Bone marrow (tissue), 2 donors: ENCODE measurements around the gene GLRA1.
"Not testable (repeated sequence)": the region's sequence is repeated elsewhere in the genome, so short reads cannot be mapped to it uniquely, and the experiment has no call there.

Experiments
- DNase-seq, 2 donors: peaks; one replicate each; lab custom pipeline; 2025; lab: John Stamatoyannopoulos, UW

The GLRA1 gene

GRCh38 chr5:151815051-151815450 lies 109.6 kb downstream of the GLRA1 start:
- DNase-seq = no peak

DNA sequence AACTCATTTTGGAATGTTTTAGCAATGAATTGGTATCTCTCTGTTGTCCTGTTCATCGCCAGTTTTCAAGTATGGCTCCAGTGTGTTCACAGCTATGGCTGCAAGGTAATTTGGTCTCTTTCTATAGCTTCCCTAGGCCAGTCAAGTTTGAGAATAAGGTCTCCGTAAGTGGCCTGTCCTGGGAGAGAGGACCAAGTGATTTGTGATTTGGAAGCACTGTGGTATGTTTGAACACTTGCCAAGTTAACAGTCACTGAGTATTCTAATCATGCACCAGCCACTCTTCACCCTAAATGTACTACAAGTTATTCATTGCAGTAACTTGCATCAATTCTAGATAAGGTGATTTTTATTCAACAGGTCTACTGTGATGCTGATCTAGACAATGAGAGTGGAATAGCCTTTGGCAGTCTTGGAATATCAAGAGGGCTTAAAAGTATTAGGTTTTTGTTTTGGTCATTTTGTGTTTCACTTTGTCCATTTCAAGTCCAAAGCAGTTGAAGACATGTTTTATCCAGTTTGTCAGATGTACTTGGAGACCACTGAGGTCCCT lies 111.8 kb downstream of the GLRA1 start:
- DNase-seq = no peak

- no peak for DNase-seq
These were observed 112.9 kb downstream of the GLRA1 start for GRCh38 chr5:151811593-151812321.

DNA sequence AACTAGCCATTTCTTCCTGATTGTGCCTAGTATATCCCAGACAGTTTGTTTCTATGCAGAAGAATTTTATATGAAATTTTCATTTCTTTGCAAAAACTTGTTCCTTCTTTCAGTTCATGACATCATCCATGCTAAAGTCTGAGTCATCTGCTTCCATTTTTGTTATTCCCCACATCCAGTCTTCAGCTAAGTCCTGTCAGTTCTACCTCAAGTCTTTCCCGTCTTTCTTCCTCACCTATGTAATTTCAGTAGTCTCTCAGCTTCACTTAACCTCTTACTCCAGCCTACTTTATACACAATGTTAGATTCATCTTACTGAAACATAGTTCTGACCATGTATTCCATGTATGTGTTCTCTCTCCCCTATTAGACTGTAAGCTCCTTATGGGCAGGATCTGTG lies 113.8 kb downstream of the GLRA1 start:
- DNase-seq = no peak

- DNase-seq = no peak
These were observed 114.2 kb downstream of the GLRA1 start for GRCh38 chr5:151810449-151810848.

DNA sequence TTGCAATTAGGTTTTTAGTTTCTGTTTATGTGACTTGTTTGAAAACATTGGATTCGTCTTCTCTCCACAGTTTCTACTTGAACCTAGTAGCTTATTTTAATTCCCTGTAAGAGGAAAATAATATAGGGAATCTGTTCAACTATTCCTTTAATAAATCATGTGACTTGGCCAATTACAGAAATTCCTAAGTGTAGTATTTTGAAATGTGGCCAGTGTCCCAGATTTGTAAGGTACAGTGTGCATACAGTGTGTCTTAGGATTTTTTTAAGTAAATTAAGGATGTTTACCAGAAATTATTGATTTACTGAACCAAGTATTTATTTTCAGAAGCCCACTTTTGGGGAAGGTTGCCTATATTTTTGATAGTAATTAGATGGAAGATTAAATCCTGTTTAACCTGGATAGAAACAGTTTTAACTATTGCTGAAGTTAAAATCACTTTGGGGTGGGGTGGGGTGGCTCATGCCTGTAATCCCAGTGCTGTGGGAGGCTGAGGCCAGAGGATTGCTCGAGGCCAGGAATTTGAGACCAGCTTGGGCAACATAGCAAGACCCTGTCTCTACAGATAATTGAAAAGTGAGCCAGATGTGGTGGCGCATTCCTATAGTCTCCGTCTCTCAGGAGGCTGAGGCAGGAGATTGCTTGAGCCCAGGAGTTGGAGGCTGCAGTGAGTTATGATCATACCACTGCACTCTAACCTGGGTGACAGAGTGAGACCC lies 116.0 kb downstream of the GLRA1 start:
- DNase-seq = no peak

- peak in 1 of 2 donors; percentile 30 for DNase-seq
These were observed 119.0 kb downstream of the GLRA1 start for GRCh38 chr5:151805414-151806223.

DNA sequence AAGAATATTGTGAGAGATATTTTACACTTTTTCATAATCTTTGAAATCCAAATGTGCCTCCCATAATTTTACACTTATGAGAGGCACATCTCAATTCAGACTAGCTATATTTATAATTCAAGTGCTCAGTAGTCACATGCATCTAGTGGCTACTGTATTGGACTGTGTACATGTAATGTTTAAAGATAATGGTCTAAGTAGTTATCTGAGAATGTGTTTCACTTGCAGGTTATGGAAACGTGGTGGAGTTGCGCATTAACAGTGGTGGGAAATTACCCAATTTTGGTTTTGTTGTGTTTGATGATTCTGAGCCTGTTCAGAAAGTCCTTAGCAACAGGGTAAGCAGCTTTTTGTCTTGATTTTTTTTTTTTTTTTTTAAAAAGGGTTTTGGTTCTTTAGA lies 124.1 kb downstream of the GLRA1 start:
- no peak for DNase-seq

GRCh38 chr5:151799407-151799806 lies 125.2 kb downstream of the GLRA1 start:
- no peak for DNase-seq

GRCh38 chr5:151798674-151799073 lies 126.0 kb downstream of the GLRA1 start:
- DNase-seq = no peak

DNA sequence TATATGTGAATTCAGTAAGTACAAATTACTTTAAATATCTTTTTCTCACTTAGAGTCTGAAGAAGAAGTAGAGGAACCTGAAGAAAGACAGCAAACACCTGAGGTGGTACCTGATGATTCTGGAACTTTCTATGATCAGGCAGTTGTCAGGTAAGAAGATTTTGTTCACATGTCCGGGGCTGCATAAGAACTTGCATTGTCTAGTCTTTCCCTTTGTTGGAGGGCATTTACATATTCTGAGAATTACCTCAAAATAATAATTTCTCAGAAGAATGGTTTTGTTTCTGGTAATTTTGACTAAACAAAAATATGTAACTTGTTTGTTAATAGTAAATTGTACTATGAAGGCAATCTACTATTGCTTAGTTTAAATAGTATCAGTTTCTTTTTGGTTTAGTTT lies 129.2 kb downstream of the GLRA1 start:
- DNase-seq = no peak

DNA sequence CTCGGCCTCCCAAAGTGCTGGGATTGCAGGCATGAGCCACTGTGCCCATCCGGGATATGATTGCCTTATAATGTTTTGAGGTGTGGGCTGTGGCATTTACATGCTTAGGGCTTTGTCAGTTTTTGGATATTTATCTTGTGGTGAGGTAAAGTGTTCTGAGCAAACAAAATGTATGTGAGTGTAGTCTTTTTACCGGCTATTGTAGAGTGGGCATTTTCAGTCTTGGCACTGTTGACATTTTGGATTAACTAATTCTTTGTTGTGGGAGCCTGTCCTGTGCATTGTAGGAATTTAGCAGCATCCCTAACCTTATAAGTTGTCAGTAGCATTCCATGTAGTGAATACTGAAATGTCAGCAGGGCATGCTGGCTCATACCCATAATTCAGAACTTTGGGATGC lies 131.3 kb downstream of the GLRA1 start:
- no peak for DNase-seq

DNA sequence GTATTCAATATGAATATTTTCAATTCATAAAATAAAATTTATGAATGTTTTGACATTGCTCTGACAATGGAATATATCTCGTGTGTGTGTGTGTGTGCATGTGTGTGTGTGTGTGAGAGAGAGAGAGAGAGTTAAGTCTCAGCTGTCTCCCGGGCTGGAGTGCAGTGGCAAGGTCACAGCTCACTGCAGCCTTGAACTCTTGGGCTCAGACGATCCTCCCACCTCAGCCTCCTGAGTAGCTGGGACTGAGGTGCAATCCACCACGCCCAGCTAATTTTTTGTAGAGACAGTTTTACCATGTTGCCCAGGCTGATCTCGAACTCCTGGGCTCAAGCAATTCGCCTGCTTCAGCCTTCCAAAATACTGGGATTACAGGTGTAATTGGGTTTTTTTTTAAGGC lies 136.8 kb downstream of the GLRA1 start:
- no peak for DNase-seq

- no peak for DNase-seq
These were observed 138.2 kb downstream of the GLRA1 start for GRCh38 chr5:151786468-151786867.

GRCh38 chr5:151784141-151784540 lies 140.5 kb downstream of the GLRA1 start:
- DNase-seq = no peak

DNA sequence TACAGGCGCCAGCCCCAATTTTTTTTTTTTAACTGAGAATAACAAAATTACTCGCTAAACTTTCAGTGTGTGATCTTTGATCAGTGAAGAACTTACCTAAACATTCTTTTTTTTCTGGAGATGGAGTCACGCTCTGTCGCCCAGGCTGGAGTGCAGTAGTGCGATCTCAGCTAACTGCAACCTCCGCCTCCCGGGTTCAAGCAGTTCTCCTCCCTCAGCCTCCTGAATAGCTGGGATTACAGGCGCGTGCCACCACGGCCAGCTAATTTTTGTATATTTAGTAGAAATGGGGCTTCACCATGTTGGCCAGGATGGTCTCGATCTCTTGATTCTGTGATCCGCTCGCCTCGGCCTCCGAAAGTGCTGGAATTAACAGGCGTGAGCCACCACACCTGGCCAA lies 141.0 kb downstream of the GLRA1 start:
- not testable (repeated sequence) for DNase-seq

DNA sequence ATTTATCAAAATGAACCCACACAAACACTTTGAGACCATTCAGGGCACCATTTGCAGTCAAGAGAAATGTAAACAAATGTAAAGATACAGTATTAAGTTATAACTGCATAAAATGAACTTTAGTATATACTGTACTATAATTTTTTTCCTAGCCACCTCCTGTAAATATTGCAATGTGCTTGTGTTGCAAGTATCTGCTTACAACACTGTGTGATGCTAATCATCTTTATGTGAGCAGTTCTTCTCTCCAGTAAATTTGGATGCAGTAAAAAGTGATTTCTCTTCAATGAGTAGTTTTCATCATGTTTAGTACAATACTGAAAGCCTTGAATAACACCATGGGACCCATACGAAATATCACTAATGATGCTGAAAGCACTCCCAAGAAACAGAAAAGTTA lies 143.4 kb downstream of the GLRA1 start:
- DNase-seq = no peak

DNA sequence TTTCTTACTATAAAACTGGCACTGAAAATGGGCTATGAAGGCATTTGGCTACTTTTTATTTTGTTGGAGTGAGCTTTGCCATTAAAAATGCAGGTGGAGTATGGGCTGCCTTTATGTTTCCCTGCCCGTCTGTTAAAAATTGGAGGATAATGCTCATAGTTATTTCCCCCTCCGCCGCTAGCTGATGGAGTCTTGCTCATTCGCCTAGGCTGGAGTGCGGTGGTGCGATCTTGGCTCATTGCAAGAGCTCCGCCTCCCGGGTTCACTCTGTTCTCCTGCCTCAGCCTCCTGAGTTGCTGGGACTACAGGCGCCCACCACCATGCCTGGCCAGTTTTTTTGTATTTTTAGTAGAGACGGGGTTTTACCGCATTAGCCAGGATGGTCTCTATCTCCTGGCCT lies 144.3 kb downstream of the GLRA1 start:
- DNase-seq = no peak

DNA sequence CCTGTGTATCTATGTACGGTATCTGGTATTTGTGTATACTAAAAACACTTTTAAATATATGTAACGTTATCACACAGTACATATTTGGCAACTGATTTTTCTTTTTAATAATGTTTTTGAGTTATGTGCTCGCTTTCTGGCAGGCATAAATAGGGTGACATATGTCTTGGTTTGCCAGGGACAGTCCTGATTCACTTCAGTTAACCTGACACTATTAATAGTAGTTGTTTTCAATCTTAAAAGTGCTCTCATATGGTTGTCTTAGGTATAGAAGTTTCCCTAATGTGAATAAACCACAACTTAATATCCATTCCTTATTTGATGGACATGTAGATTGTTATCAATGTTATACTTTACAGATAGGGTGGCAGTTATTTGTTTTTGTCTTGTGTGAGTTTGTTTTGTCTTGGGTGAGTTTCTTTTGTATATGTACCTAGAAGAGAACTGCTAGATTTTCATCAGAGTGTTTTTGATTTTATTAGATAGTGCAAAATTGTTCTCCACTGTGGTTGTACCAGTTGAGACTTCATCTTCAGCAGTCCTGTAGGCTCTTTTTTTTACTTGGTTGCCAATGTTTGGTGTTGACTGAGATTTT lies 145.0 kb downstream of the GLRA1 start:
- no peak for DNase-seq

DNA sequence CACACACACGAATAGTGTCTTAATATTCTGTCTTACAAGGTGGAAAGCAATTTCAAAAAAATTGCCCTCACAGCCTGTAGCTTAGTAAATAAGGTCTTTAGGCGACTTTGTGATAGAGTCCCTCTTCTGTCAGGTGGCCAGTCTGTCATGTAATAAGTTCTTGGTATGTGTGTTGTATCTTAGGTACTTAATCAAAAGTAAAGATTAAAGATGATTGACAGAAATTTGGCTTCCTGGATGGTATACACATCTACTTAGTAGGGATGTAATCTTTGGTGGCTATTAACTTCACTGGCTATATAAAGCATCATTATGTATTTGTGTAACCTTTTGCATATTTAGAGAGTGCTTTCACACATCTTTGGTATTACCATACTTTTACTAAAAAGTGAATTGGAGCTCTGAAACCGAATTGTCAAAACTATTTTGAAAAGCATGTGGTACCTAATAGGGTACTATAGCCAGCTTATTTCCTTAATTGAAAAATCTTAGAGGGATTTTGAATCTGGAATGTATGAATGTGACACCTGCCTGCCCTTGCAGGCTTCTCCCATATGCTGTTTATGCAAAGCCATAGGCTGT lies 149.5 kb downstream of the GLRA1 start:
- no peak for DNase-seq

DNA sequence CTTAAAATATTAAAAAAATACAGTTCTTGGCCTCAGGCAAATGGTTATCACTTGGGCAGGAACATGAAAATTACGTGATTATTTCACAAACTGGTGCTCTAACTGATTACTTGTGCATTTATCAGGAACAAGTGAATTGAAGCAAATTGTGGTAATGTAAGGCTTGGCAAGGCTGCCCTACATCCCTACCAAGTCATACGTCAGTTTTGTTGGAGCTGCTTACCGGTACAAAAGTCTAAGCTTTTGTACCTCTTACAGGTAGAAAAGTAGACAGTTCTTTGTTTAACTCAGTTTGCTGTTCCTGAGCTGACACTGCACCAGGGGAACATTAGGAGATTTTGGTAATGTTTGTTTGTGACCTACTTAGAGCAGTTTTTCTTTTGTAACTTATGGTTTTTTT lies 150.7 kb downstream of the GLRA1 start:
- no peak for DNase-seq
